ENCODE measurements around the gene MS4A4E.
"Not testable (repeated sequence)": the region's sequence is repeated elsewhere in the genome, so short reads cannot be mapped to it uniquely, and the experiment has no call there.

Gene MS4A4E

GRCh38 chr11:60170566-60170965, 72.4 kb downstream of the MS4A4E start:
- DNase-seq (ENCODE audit: low spot score), result no peak

DNA sequence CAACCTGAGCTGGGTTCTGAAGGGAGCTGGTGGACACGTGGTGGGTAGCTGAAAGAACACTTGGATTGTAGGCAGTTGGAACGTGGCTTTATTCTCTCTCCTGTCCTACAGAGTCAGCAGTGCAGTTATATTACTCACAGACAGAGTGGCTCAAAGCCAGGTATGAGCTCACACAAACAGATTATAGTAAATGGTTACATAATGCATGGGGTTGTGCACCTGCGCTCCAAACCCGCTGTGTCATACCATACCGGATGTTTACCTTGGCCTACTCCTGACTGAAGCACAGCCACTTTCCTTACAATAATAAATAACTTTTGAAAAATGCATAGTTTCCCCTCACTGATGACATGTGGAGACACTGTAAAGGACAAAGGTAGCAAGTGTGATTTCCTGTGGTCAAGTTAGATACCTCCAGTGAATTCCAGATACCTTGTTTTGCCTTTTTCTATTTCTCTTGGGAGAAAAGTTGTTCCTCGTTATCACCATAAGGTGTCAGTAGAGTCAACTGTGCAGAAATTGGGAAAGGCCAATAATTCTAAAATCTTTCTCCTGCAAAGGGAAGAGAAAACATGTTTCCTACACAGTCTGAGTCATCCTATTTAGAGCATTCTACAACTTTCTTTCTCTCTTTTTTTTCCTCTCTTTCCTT, 73.5 kb downstream of the MS4A4E start:
- DNase-seq (ENCODE audit: low spot score), result no peak

- DNase-seq (ENCODE audit: low spot score), result no peak
These were observed 74.6 kb downstream of the MS4A4E start for GRCh38 chr11:60168306-60168705.

- no peak for DNase-seq (ENCODE audit: low spot score)
These were observed 77.0 kb downstream of the MS4A4E start for GRCh38 chr11:60165951-60166350.

DNA sequence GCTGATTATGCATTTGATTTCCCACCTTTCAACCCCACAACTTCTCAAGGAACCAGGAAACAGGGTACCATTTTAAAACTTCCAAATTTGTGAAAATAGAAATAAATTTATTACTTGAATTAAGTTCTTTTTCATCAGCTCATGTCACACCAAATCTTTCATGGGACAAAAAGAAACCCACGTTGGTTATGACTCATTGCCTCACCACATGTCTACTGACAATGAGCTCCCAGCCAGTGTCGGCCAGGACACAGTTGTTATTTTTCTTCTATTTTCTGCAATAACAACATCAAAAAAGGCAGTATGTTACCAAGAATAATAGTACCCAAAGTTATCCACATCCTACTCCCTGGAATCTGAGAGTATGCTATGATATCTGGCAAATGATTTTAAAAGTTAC, 77.4 kb downstream of the MS4A4E start:
- DNase-seq (ENCODE audit: low spot score), result no peak

GRCh38 chr11:60164550-60165075, 78.3 kb downstream of the MS4A4E start:
- DNase-seq (ENCODE audit: low spot score), result no peak

DNA sequence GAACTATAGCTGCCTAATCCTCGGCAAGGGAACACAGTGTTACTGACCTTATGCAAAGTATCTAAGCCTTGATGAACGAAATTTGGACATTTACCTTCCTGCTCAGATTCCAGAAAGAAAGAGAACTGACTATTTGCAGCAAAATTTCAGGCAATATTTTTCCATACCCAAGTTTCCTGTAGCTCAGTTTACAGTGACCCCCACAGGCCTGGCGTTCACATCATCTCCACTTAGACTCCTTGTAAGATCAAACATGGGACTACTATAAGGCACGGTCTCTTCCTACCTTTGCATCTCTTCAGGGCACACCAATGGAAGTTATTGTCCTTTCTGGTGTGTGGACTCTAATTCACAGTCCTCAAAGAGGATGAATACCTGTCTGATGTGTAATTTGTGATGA, 81.2 kb downstream of the MS4A4E start:
- no peak for DNase-seq (ENCODE audit: low spot score)

DNA sequence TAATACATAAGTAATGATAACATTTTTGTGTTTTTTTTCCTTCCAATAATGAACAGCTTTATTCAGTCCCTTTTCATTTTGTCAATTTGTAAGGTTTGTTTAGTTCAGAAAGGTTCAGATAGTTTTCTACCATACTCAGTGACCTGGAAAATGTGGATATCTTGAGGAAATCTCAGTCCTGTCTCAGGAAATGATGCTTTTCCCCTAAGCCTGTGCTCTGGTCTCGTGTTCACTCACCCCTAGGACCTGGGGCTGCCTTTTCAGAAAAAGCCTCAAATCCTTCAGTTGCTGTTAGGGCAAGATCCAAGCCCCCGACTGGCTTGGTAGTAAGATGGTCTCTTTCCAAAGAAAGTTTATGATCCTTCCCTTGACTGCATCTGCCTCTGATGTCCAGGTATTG, 81.8 kb downstream of the MS4A4E start:
- DNase-seq (ENCODE audit: low spot score), result no peak

- DNase-seq (ENCODE audit: low spot score), result no peak
These were observed 83.1 kb downstream of the MS4A4E start for GRCh38 chr11:60159868-60160267.

DNA sequence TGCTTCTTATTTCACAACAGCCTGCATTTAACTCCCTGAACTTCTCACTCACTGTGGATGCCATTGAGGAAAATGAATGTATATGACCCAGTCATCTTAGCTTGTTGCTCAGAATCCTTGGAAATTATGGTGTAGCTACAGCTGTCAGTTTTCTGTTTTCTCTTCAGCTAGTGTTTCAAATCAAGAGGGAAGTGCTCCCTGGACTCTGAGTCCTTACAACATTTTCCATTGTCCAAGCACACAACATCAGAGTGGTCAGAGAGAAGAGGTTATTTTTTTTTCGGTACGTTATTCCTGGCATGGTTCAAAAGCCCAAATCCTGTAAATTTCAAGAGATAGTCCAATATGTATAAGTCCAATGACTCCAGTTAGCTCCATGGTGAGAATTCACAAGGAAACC, 83.7 kb downstream of the MS4A4E start:
- DNase-seq (ENCODE audit: low spot score), result no peak

DNA sequence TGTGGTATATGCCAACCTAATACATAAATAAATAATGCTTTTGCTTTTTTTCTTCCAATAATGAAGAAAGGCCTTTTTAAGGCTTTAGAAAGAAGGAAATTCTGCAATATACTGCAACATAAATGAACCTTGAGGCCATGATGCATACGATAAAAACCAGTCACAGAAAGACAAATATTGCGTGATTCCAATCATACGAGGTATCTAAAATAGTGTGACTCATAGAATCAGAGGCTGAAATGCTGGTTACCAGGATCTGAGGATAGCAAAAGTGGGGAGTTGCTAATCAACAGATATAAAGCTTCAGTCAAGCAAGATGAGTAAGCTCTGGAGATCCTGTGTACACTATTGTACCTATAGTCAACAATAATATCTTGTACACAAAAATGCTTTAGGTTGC, 84.3 kb downstream of the MS4A4E start:
- no peak for DNase-seq (ENCODE audit: low spot score)

GRCh38 chr11:60155931-60156330, 87.0 kb downstream of the MS4A4E start:
- DNase-seq (ENCODE audit: low spot score), result no peak

DNA sequence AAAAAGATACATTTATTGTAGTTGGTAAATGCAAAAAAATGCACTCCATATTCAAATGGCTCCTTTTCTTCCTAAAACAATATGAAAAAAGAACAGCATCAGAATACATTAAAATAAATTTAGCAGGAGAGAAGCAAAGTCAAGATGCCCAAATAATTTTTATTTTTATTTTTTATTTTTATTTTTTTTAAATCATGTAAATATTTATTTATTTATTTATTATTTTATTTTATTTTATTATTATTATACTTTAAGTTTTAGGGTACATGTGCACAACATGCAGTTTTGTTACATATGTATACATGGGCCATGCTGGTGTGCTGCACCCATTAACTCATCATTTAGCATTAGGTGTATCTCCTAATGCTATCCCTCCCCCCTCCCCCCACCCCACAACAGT, 90.2 kb downstream of the MS4A4E start:
- DNase-seq (ENCODE audit: low spot score), result not testable (repeated sequence)

- no peak for DNase-seq (ENCODE audit: low spot score)
These were observed 92.7 kb downstream of the MS4A4E start for GRCh38 chr11:60150279-60150678.

Data from HuH-7 (cell line).